Neural progenitor cell (in vitro differentiated cells): ENCODE data around the gene FYB1.

Source experiments
- EZH2 ChIP-seq: fragments of 200-600 bp; sonication (generic); IDR thresholded peaks from 2 replicates; pipeline ENCODE4 v1.6.1; 2017; ENCODE audit warnings: antibody characterized with exemption, mild to moderate bottlenecking, moderate library complexity
- EZH2phosphoT487 ChIP-seq: fragments of 200-600 bp; sonication (generic); IDR thresholded peaks from 2 replicates; pipeline ENCODE4 v1.6.1; 2017; ENCODE audit warnings: antibody characterized with exemption
- TF ChIP-seq, protein P1 (sequence below): fragments of 200-600 bp; sonication (generic); IDR thresholded peaks from 2 replicates; pipeline ENCODE4 v1.5.1; 2017; ENCODE audit warnings: antibody characterized with exemption, mild to moderate bottlenecking

DNA sequence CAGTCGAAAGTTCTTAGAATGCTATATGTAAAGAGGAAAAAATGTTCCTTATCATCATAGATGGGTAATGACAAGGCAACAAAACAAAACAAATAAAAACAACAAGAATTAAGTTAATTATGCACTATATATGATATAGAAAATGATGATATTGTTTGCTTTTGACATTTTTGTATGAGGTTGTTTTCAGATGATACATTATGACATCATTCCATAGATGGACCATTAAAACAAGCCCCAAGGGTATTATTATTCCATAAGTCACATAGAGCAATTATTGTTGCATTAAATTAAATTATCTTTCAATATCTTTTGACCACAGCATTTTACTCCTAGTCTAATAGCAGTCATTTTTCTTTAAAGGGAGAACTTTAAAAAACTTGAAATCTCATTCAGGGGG is 88.6 kb downstream of the FYB1 start:
- TF ChIP-seq, protein P1, sequence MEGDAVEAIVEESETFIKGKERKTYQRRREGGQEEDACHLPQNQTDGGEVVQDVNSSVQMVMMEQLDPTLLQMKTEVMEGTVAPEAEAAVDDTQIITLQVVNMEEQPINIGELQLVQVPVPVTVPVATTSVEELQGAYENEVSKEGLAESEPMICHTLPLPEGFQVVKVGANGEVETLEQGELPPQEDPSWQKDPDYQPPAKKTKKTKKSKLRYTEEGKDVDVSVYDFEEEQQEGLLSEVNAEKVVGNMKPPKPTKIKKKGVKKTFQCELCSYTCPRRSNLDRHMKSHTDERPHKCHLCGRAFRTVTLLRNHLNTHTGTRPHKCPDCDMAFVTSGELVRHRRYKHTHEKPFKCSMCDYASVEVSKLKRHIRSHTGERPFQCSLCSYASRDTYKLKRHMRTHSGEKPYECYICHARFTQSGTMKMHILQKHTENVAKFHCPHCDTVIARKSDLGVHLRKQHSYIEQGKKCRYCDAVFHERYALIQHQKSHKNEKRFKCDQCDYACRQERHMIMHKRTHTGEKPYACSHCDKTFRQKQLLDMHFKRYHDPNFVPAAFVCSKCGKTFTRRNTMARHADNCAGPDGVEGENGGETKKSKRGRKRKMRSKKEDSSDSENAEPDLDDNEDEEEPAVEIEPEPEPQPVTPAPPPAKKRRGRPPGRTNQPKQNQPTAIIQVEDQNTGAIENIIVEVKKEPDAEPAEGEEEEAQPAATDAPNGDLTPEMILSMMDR = no peak
- TF ChIP-seq EZH2 = no peak
- no peak for TF ChIP-seq EZH2phosphoT487
